Hematopoietic multipotent progenitor cell treated with erythropoietin and hydrocortisone succinate and interleukin-3 and kit ligand, for 15 days (in vitro differentiated cells): ENCODE data around the gene DDX10.

Experiments used
- DNase-seq: peaks from one replicate; pipeline ENCODE4 v3.0.0-alpha.2; 2015; ENCODE audit warnings: low spot score

DDX10 gene

GRCh38 chr11:108872781-108873291, 208.0 kb downstream of the DDX10 start:
- no peak for DNase-seq

- no peak for DNase-seq
Measured at GRCh38 chr11:108873310-108873709, 208.4 kb downstream of the DDX10 start.

GRCh38 chr11:108873941-108874340, 209.1 kb downstream of the DDX10 start:
- no peak for DNase-seq

GRCh38 chr11:108875134-108875533, 210.3 kb downstream of the DDX10 start:
- DNase-seq, result no peak

GRCh38 chr11:108877178-108877577, 212.3 kb downstream of the DDX10 start:
- DNase-seq, result no peak

GRCh38 chr11:108880510-108880909, 215.6 kb downstream of the DDX10 start:
- DNase-seq, result no peak

- DNase-seq, result no peak
Measured at GRCh38 chr11:108881131-108881530, 216.3 kb downstream of the DDX10 start.

- DNase-seq, result no peak
Measured at GRCh38 chr11:108882211-108882831, 217.5 kb downstream of the DDX10 start.

- no peak for DNase-seq
Measured at GRCh38 chr11:108886005-108886659, 221.3 kb downstream of the DDX10 start.

GRCh38 chr11:108886660-108887009, 221.8 kb downstream of the DDX10 start:
- no peak for DNase-seq

GRCh38 chr11:108887436-108888238, 222.8 kb downstream of the DDX10 start:
- DNase-seq, result no peak

- DNase-seq, result no peak
Measured at GRCh38 chr11:108890482-108891105, 225.7 kb downstream of the DDX10 start.

- DNase-seq, result no peak
Measured at GRCh38 chr11:108891143-108891542, 226.3 kb downstream of the DDX10 start.

GRCh38 chr11:108891909-108892511, 227.1 kb downstream of the DDX10 start:
- DNase-seq, result no peak

GRCh38 chr11:108895579-108896480, 231.0 kb downstream of the DDX10 start:
- no peak for DNase-seq

- DNase-seq, result no peak
Measured at GRCh38 chr11:108897071-108897481, 232.2 kb downstream of the DDX10 start.

- DNase-seq, result no peak
Measured at GRCh38 chr11:108897916-108898315, 233.0 kb downstream of the DDX10 start.

GRCh38 chr11:108901359-108901758, 236.5 kb downstream of the DDX10 start:
- no peak for DNase-seq

GRCh38 chr11:108902027-108902469, 237.2 kb downstream of the DDX10 start:
- DNase-seq, result no peak

GRCh38 chr11:108904480-108904879, 239.6 kb downstream of the DDX10 start:
- DNase-seq, result no peak

- DNase-seq, result no peak
Measured at GRCh38 chr11:108906329-108906728, 241.5 kb downstream of the DDX10 start.
